ENCODE results near the gene TAF11L4.
A peak's percentile ranks its signal among the peaks of the same experiment; 100 is the strongest.
"Not testable (repeated sequence)": the region's sequence is repeated elsewhere in the genome, so short reads cannot be mapped to it uniquely, and the experiment has no call there.

Gene TAF11L4

DNA sequence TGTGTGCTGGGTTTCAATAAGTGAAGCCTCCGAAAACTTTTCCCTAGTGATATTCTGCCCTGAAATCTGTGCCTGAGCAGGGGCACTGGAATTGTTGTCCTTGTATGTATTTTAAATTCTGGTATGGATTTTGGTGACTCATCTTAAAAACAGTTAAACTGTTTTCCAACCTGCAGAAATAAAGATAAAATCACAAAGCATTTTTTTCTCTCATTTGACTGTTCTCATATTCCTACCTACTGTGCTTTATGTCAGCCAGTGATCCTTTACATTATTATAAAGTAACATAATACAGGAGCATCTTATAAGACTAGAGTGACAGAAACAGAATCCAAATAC lies 34.5 kb upstream of the TAF11L4 start:
- Mint-ChIP-seq H3K27ac (no peak overlapping the region), H3K4me3 (no peak overlapping the region), H3K4me1 (no peaks in the 10 kb centered on the region), H3K27me3 (ENCODE audit: low read depth, poor library complexity) (peaks cover 4% of the 10 kb centered on the region), H3K36me3 (ENCODE audit: low read depth) (no peaks in the 10 kb centered on the region), H3K9me3 (no peaks in the 10 kb centered on the region)
- TF ChIP-seq, protein P1, sequence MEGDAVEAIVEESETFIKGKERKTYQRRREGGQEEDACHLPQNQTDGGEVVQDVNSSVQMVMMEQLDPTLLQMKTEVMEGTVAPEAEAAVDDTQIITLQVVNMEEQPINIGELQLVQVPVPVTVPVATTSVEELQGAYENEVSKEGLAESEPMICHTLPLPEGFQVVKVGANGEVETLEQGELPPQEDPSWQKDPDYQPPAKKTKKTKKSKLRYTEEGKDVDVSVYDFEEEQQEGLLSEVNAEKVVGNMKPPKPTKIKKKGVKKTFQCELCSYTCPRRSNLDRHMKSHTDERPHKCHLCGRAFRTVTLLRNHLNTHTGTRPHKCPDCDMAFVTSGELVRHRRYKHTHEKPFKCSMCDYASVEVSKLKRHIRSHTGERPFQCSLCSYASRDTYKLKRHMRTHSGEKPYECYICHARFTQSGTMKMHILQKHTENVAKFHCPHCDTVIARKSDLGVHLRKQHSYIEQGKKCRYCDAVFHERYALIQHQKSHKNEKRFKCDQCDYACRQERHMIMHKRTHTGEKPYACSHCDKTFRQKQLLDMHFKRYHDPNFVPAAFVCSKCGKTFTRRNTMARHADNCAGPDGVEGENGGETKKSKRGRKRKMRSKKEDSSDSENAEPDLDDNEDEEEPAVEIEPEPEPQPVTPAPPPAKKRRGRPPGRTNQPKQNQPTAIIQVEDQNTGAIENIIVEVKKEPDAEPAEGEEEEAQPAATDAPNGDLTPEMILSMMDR (IDR thresholded peaks at IDR 0.05) = no peak
- no peak for DNase-seq

DNA sequence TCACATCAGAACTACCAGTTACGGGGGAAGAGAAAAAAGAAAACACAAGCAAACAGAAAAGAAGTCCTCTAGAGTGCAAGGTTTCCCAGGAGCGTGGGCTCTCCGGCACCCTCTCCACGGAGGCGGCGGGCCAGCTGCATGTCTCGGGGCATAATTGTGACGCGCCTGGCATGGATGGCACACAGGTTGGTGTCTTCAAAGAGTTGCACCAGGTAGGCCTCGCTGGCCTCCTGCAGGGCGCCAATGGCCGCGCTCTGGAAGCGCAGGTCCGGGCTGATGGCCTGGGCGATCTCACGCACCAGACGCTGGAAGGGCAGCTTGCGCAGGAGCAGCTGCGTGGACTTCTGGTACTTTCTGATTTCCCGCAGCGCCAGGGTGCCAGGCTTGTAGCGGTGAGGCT lies 30.3 kb upstream of the TAF11L4 start:
- H3K4me3 Mint-ChIP-seq; H3K4me1 Mint-ChIP-seq; H3K36me3 Mint-ChIP-seq (ENCODE audit: low read depth); DNase-seq; H3K27ac Mint-ChIP-seq; H3K27me3 Mint-ChIP-seq (ENCODE audit: low read depth, poor library complexity); H3K9me3 Mint-ChIP-seq: not testable (repeated sequence)

DNA sequence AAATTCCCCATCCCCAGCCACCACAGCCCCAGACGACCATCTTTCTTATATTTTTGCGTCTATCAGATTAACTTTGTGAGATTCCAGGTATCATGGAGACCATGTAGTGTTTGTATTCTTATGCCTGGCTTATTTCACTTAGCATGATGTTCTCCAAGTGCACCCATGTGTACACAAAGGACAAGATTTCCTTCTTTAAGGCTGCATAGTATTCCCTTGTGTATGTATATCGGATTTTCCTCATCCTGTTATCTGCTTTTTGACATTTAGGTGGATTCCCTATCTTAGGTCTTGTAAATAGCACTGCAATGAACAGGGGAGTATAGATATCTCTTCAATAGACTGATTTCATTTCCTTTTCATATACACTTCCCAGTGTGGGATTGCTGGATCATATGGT lies 28.8 kb upstream of the TAF11L4 start:
- Mint-ChIP-seq H3K4me1 (no peaks in the 10 kb centered on the region), H3K4me3 (no peak overlapping the region), H3K27me3 (ENCODE audit: low read depth, poor library complexity) (peaks cover 6% of the 10 kb centered on the region), H3K9me3 (peaks cover 4% of the 10 kb centered on the region), H3K27ac (no peak overlapping the region), H3K36me3 (ENCODE audit: low read depth) (no peaks in the 10 kb centered on the region)
- DNase-seq = no peak
- TF ChIP-seq, protein P1 (IDR thresholded peaks at IDR 0.05) = no peak

DNA sequence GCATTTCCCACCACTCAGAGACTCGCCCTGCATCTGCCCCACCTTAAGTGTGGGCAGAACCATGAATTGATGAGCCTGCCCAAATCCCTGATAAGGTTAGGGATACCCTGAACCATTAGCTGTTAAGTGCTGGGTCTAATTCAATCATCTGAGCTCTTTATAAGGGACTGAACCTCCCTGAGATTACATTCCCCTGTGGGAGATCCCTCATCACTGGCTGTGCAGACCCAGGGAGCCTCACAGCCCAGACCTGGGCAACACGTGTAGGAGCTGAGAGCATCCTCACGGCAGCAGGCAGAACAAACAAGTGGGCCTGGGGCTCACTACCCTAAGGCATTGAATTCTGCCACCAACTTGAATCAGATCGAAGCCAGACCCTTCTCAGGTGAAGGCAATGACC lies 24.2 kb upstream of the TAF11L4 start:
- no peaks in the 10 kb centered on the region for H3K4me1 Mint-ChIP-seq
- no peak for DNase-seq
- H3K9me3 Mint-ChIP-seq = peaks cover 4% of the 10 kb centered on the region
- no peaks in the 10 kb centered on the region for H3K36me3 Mint-ChIP-seq (ENCODE audit: low read depth)
- no peak overlapping the region for H3K27ac Mint-ChIP-seq
- H3K27me3 Mint-ChIP-seq (ENCODE audit: low read depth, poor library complexity) = peaks cover 2% of the 10 kb centered on the region
- H3K4me3 Mint-ChIP-seq = no peak overlapping the region
- TF ChIP-seq, protein P1 (IDR thresholded peaks at IDR 0.05) = no peak

DNA sequence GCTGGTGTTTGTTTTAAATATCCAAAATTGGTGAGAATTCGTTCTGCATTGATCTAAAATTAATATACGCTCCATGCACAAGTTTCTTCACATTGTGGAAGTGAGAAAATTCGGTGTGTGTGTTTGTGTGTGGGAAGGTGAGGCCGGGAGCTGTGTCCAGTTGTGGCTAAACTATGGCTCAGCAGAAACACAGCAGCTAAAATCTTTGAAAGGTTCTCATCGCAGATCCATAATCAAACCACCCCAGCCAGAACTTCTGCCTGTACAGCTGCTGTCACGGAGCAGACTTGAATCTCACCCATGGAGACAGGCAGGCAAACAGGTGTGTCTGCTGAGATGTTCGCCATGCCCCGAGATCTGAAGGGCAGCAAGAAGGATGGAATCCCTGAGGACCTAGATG lies 23.7 kb upstream of the TAF11L4 start, which contains the start of gene TAF11L2:
Gene TAF11L2 (plus strand): TSS at position 301 of the 400 bp plus-strand sequence.
- not testable (repeated sequence) for DNase-seq; H3K9me3 Mint-ChIP-seq; H3K4me1 Mint-ChIP-seq; H3K27me3 Mint-ChIP-seq (ENCODE audit: low read depth, poor library complexity); H3K36me3 Mint-ChIP-seq (ENCODE audit: low read depth); H3K27ac Mint-ChIP-seq; H3K4me3 Mint-ChIP-seq

DNA sequence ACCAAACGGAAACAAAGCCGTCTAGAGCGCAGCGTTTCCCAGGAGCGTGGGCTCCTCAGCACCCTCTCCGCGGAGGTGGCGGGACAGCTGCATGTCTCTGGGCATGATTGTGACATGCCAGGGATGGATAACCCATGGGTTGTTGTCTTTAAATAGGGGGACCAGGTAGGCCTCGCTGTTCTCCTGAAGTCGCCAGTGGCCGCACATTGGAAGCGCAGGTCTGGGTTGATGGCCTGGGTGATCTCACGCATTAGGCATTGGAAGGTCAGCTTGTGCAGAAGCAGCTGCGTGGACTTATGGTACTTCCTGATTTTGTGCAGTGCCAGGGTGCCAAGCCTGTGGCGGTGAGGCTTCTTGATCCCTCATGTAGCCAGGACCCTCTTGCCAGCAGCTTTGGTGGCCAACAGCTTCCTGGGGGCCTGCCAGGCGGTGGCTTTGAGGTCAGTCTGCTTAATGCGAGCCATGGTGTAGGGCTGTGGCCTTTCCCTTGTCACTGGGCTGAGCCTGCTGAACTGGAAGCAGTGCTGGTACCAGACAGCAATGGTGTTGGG lies 9.8 kb upstream of the TAF11L4 start:
- H3K4me3 Mint-ChIP-seq = no peak overlapping the region
- H3K36me3 Mint-ChIP-seq (ENCODE audit: low read depth) = no peaks in the 10 kb centered on the region
- H3K9me3 Mint-ChIP-seq = no peaks in the 10 kb centered on the region
- no peaks in the 10 kb centered on the region for H3K4me1 Mint-ChIP-seq
- TF ChIP-seq, protein P1 (IDR thresholded peaks at IDR 0.05) = no peak
- no peak overlapping the region for H3K27ac Mint-ChIP-seq
- DNase-seq = no peak
- H3K27me3 Mint-ChIP-seq (ENCODE audit: low read depth, poor library complexity) = peaks cover 2% of the 10 kb centered on the region

DNA sequence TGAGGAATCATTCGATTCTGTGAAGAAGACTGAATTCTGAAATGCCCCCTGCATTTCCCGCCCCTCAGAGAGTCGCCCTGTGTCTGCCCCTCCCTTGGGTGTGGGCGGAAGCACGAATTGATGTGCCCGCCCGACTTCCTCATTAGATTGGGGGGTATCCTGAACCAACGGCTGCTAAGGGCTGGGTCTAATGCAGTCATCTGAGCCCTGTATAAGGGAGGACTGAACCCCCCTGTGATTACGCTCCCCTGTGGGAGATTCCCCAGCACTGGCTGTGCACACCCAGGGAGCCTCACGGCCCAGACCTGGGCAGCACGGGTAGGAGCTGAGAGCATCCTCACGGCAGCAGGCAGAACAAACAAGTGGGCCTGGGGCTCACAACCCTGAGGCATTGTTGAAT lies 4.1 kb upstream of the TAF11L4 start:
- not testable (repeated sequence) for H3K9me3 Mint-ChIP-seq, DNase-seq

DNA sequence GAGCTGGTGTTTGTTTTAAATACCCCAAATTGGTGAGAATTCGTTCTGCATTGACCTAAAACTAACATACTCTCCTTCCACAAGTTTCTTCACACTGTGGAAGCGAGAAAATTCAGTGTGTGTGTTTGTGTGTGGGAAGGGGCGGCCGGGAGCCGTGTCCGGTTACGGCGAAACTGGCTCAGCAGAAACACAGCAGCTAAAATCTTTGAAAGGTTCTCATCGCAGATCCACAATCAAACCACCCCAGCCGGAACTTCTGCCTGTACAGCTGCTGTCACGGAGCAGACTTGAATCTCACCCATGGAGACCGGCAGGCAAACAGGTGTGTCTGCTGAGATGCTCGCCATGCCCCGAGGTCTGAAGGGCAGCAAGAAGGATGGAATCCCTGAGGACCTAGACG lies 3.5 kb upstream of the TAF11L4 start, which contains the start of gene TAF11L3:
Gene TAF11L3 (plus strand): TSS at position 301 of the 400 bp plus-strand sequence.
- not testable (repeated sequence) for H3K4me3 Mint-ChIP-seq; H3K27ac Mint-ChIP-seq; DNase-seq; H3K4me1 Mint-ChIP-seq; H3K36me3 Mint-ChIP-seq (ENCODE audit: low read depth); H3K27me3 Mint-ChIP-seq (ENCODE audit: low read depth, poor library complexity); H3K9me3 Mint-ChIP-seq

More for the DNA sequence above, 4.1 kb upstream of the TAF11L4 start:
- H3K36me3 Mint-ChIP-seq (ENCODE audit: low read depth); H3K27me3 Mint-ChIP-seq (ENCODE audit: low read depth, poor library complexity); H3K27ac Mint-ChIP-seq; H3K4me3 Mint-ChIP-seq; H3K4me1 Mint-ChIP-seq: not testable (repeated sequence)

DNA sequence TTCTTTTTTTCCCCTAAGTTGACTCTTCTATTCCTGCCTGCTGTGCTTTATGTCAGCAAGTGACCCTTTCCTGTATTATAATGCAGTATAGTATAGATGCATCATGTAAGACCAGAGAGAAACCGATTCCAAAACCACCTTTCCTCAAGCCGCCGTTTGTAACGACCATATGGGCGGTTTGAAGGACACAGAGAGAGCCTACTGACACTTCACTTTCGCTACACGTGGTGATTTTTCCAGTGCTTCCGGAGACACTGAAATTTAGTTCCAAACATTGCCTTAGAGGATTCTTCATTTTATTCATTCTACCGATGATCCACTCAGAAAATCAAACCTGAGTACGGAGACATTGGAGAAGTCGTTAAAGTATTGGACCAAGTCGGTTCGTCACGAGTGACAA lies 2.1 kb upstream of the TAF11L4 start:
- H3K36me3 Mint-ChIP-seq (ENCODE audit: low read depth); H3K27me3 Mint-ChIP-seq (ENCODE audit: low read depth, poor library complexity); DNase-seq; H3K4me1 Mint-ChIP-seq; H3K9me3 Mint-ChIP-seq; H3K27ac Mint-ChIP-seq; H3K4me3 Mint-ChIP-seq: not testable (repeated sequence)

DNA sequence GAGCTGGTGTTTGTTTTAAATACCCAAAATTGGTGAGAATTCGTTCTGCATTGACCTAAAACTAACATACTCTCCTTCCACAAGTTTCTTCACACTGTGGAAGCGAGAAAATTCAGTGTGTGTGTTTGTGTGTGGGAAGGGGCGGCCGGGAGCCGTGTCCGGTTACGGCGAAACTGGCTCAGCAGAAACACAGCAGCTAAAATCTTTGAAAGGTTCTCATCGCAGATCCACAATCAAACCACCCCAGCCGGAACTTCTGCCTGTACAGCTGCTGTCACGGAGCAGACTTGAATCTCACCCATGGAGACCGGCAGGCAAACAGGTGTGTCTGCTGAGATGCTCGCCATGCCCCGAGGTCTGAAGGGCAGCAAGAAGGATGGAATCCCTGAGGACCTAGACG lies 3.3 kb downstream of the TAF11L4 start, which contains the start of gene TAF11L5:
Gene TAF11L5 (plus strand): TSS at position 301 of the 400 bp plus-strand sequence.
- H3K27ac Mint-ChIP-seq; H3K36me3 Mint-ChIP-seq (ENCODE audit: low read depth); H3K9me3 Mint-ChIP-seq; H3K4me3 Mint-ChIP-seq; DNase-seq; H3K27me3 Mint-ChIP-seq (ENCODE audit: low read depth, poor library complexity); H3K4me1 Mint-ChIP-seq: not testable (repeated sequence)

DNA sequence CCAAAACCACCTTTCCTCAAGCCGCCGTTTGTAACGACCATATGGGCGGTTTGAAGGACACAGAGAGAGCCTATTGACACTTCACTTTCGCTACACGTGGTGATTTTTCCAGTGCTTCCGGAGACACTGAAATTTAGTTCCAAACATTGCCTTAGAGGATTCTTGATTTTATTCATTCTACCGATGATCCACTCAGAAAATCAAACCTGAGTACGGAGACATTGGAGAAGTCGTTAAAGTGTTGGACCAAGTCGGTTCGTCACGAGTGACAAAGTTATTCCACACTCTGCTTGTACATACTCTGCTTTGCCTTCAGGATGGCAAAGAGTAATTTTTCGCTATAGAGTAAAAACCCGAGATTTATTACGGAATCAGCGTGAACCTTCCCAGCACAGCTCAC lies 4.9 kb downstream of the TAF11L4 start:
- H3K36me3 Mint-ChIP-seq (ENCODE audit: low read depth); H3K9me3 Mint-ChIP-seq; H3K27ac Mint-ChIP-seq; H3K4me3 Mint-ChIP-seq; H3K27me3 Mint-ChIP-seq (ENCODE audit: low read depth, poor library complexity); H3K4me1 Mint-ChIP-seq: not testable (repeated sequence)
- peak; percentile 28 for DNase-seq
